Heart left ventricle (tissue), 16 donors: ENCODE measurements around the gene BTN3A1. TPM values are rescaled to one million over a fixed set of nuclear protein-coding genes. Genes with fewer than 3 reads are reported as not detected.

Experiments
- ATAC-seq, 4 donors: fragments of 200-7000 bp; cut with Tn5 transposase; one replicate each; pipeline ENCODE4 v1.9.1; 2020 to 2022; ENCODE audit warnings: moderate library complexity in 4 of 4, mild to moderate bottlenecking in 3 of 4, moderate number of reproducible peaks in 1 of 4
- DNase-seq, 5 donors: peaks; one replicate each; pipeline ENCODE4 v3.0.0-alpha.2; 2020
- H3K27ac ChIP-seq, 12 donors: fragments of 200-600 bp; sonication (generic) in 4 of 12; one replicate each; pipeline versions ENCODE4 v1.5.0 to v1.8.0; 2016 to 2022; ENCODE audit warnings: mild to moderate bottlenecking in 2 of 12
- H3K27me3 ChIP-seq, 9 donors: fragments of 200-600 bp; sonication (generic) in 2 of 9; one replicate each; pipeline versions ENCODE4 v1.5.1 to v1.8.0; 2016 to 2022; ENCODE audit warnings: mild to moderate bottlenecking in 3 of 9
- H3K36me3 ChIP-seq, 9 donors: fragments of 200-600 bp; sonication (generic) in 2 of 9; one replicate each; pipeline versions ENCODE4 v1.5.0 to v1.8.0; 2018 to 2022; ENCODE audit warnings: mild to moderate bottlenecking in 2 of 9
- H3K4me1 ChIP-seq, 12 donors: fragments of 200-600 bp; sonication (generic) in 4 of 12; one replicate each; pipeline versions ENCODE4 v1.5.0 to v1.8.0; 2016 to 2022; ENCODE audit warnings: mild to moderate bottlenecking in 3 of 12
- H3K4me3 ChIP-seq, 12 donors: fragments of 200-600 bp; sonication (generic) in 4 of 12; one replicate each; pipeline versions ENCODE4 v1.5.0 to v1.8.0; 2017 to 2022; ENCODE audit warnings: mild to moderate bottlenecking in 9 of 12, moderate library complexity in 4 of 12
- H3K9me3 ChIP-seq, 12 donors: fragments of 200-600 bp; sonication (generic) in 4 of 12; one replicate each; pipeline versions ENCODE4 v1.5.0 to v1.8.0; 2016 to 2022; ENCODE audit warnings: mild to moderate bottlenecking in 1 of 12
- POLR2A ChIP-seq, 2 donors: fragments of 450-650 bp; IDR thresholded peaks; one replicate each; pipeline ENCODE4 v1.6.1; 2017; ENCODE audit warnings: antibody characterized with exemption in 2 of 2, mild to moderate bottlenecking in 2 of 2, moderate library complexity in 2 of 2
- whole genome bisulfite sequencing, 4 donors: extraction: QIAGEN DNeasy Blood & Tissue Kit in 2 of 4; methylation state at CpG; one replicate each; pipeline versions ENCODE4 v1.1.5 to v1.1.7; 2013 to 2018; 5-methylcytosine and 5-hydroxymethylcytosine counted together
- intact Hi-C, 10 donors: fragments of 100-400 bp; cut with DNase I; formaldehyde crosslinking; loops; one replicate each; pipeline versions ENCODE4 v1.11.1 to v1.14.2; 2022
- polyA plus RNA-seq, 2 donors: library from polyadenylated mRNA; stranded (reverse); fragments of 200-250 nt; gene quantifications; one replicate each; pipeline ENCODE4 v1.2.3, GENCODE V29; 2013
- total RNA-seq, 9 donors: library from RNA; depleted of rRNA in 2 of 9; stranded (reverse); fragments of >200 nt in 2 of 9; fragmentation: NEBNext Ultra II Directional in 3 of 9; extraction: Animal tissue kit (Norgen Biotek cat#: 25700) in 3 of 9; gene quantifications; one replicate each; pipeline versions ENCODE4 v1.1.0 to v1.2.4, GENCODE V29; 2016 to 2023
- TF ChIP-seq, protein P1 (sequence below), 12 donors: fragments of 200-600 bp; sonication (generic) in 4 of 12; IDR thresholded peaks; one replicate each; pipeline versions ENCODE4 v1.5.0 to v1.8.0; 2018 to 2022; ENCODE audit warnings: antibody characterized with exemption in 12 of 12, mild to moderate bottlenecking in 5 of 12
- donor health status: ischemic (EF 13 %, LVEDD 7.1; RV severe dilation, severe dysfunction).
- donor health status: healthy with polysubstance abuse.
- donor health status: DM: no; HTN: yes; CAD: no.
- donor health status: DM: no; HTN: no; CAD: no.
- donor health status: ischemic (EF 25% LVEDD 6.9; RV normal size, moderate dysfunction).
- donor health status: ischemic (EF 25% LVEDD 5.7; RV mildly dilated, moderate dysfunction).
- donor health status: healthy.
- donor health status: DM: yes; HTN: yes; CAD: no.
- donor health status: ischemic (EF 35%, LVEDD 5.7; RV mildly dilated, moderate dysfunction).
- donor health status: nonischemic (EF 11% LVEDD 7.7; RV severe dilation, severe dysfunction).
- donor health status: DM: yes; HTN: yes; CAD: no.
- donor health status: PGD.
- donor health status: ischemic (EF 29% LVEDD 5.4; RV normal size, mild dysfunction).
- donor health status: nonischemic (EF 23%, LVEDD 6.1; RV moderate dilation, normal function).

Gene BTN3A1
- total and polyA plus RNA-seq, 11 donors, result 3.1 to 47.6 (median 5.8) TPM

DNA sequence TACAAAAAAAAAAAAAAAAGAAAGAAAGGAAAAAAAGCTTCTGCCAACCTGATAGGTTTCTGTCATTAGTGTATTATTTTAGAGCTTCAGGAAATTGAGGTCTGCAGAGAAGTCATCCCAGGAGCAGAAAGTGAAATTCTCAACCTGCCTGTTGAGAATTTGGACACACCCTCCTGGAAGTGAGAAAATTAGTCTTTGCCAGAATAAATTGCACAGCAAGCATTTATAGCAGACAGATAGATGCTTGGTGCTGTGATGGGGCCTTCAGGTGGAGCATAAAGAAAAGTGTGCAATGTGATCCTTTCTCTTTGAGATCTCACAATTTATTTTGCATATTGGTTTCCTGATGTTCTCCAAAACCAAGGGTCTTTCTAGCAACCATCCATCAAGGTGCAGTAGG lies 14.5 kb upstream of the BTN3A1 start:
- TF ChIP-seq, protein P1, sequence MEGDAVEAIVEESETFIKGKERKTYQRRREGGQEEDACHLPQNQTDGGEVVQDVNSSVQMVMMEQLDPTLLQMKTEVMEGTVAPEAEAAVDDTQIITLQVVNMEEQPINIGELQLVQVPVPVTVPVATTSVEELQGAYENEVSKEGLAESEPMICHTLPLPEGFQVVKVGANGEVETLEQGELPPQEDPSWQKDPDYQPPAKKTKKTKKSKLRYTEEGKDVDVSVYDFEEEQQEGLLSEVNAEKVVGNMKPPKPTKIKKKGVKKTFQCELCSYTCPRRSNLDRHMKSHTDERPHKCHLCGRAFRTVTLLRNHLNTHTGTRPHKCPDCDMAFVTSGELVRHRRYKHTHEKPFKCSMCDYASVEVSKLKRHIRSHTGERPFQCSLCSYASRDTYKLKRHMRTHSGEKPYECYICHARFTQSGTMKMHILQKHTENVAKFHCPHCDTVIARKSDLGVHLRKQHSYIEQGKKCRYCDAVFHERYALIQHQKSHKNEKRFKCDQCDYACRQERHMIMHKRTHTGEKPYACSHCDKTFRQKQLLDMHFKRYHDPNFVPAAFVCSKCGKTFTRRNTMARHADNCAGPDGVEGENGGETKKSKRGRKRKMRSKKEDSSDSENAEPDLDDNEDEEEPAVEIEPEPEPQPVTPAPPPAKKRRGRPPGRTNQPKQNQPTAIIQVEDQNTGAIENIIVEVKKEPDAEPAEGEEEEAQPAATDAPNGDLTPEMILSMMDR (IDR thresholded peaks at IDR 0.05), result no peak
- no peak for TF ChIP-seq POLR2A (IDR thresholded peaks at IDR 0.05)
- Histone ChIP-seq H3K9me3 (no peaks in the 10 kb centered on the region), H3K36me3 (peaks cover 0 to 44% (median 16%) of the 10 kb centered on the region in 9 donors), H3K4me1 (peaks cover 0 to 39% (median 6%) of the 10 kb centered on the region in 12 donors), H3K27me3 (no peaks in the 10 kb centered on the region), H3K4me3 (no peak overlapping the region), H3K27ac (no peak overlapping the region)
- intact Hi-C loops, result no loop called here
- no peak for DNase-seq
- no peak for ATAC-seq

DNA sequence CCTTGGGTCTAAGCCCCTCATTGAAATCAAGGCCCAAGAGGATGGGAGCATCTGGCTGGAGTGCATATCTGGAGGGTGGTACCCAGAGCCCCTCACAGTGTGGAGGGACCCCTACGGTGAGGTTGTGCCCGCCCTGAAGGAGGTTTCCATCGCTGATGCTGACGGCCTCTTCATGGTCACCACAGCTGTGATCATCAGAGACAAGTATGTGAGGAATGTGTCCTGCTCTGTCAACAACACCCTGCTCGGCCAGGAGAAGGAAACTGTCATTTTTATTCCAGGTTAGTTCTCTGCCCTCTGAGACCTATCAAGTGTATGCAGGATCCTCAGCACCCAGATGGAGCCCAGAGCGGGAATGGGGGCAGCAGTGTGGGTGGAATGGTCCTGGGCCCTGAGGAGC lies 14.1 kb upstream of the BTN3A1 start:
- 61 to 78% (median 69%) methylated on average over 6 of the region's 6 CpGs for WGBS, 4 donors
- Histone ChIP-seq H3K27ac (no peak overlapping the region), H3K4me1 (peaks cover 0 to 39% (median 6%) of the 10 kb centered on the region in 12 donors), H3K36me3 (peaks cover 0 to 44% (median 16%) of the 10 kb centered on the region in 9 donors), H3K9me3 (no peaks in the 10 kb centered on the region), H3K4me3 (no peak overlapping the region), H3K27me3 (no peaks in the 10 kb centered on the region)
- DNase-seq (no peak), ATAC-seq (no peak)
- TF ChIP-seq, protein P1 (IDR thresholded peaks at IDR 0.05), result no peak
- no peak for TF ChIP-seq POLR2A (IDR thresholded peaks at IDR 0.05)
- intact Hi-C loops, result no loop called here

DNA sequence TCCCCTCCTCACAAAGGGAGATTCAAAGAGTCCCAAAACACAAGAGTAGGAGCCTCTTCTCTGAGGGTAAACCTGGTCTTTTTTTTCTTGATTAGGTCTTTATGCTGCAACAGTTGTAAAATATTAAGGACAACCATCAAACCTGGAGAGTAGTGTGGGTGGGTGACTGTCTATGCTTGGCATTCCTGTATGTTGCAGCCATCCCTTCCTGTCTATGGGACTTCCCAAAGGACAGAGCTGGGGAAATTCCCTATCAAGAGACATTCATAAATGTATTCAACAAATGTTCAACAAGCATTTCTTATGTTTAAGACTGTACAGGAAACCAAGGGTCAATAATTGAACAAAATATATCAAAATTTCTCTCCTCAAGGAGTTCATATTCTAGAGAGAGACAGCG lies 13.6 kb upstream of the BTN3A1 start:
- Histone ChIP-seq H3K36me3 (peaks cover 0 to 44% (median 16%) of the 10 kb centered on the region in 9 donors), H3K27ac (no peak overlapping the region), H3K4me3 (no peak overlapping the region), H3K9me3 (no peaks in the 10 kb centered on the region), H3K27me3 (no peaks in the 10 kb centered on the region), H3K4me1 (peaks cover 0 to 43% (median 6%) of the 10 kb centered on the region in 12 donors)
- intact Hi-C loops, result no loop called here
- ATAC-seq, result no peak
- TF ChIP-seq, protein P1 (IDR thresholded peaks at IDR 0.05), result no peak
- no peak for TF ChIP-seq POLR2A (IDR thresholded peaks at IDR 0.05)
- WGBS, 4 donors, result 80 to 100% (median 99%) methylated on average over 1 of the region's 1 CpG
- DNase-seq, result no peak

DNA sequence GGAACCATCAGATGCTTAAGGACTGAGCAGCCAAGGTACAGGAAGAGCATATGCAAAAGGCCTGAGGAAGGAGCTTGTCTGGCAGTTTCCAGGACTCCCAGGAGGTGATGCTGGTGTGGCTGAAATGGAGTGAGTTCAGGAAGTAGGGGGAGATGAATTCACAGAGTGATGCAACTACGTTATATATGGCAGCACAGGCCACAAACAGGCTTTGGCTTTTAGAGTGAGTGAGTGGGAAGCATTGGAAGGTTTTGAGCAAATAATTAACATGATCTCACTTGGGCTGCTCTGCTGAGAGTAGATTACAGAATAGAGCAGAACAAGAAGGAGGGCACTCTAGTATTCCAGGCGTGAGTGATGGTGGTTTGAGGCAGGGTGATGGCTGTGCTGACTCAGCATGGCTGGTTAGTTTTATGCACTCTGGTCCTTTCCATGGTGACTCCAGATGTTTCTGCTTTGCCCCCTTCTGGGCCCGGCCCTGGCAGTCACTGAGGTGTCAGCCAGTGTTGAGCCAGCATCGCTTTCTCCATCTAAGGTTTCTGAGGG lies 12.7 kb upstream of the BTN3A1 start:
- Histone ChIP-seq H3K27ac (no peak overlapping the region), H3K4me1 (peaks cover 0 to 41% (median 0%) of the 10 kb centered on the region in 12 donors), H3K9me3 (no peaks in the 10 kb centered on the region), H3K4me3 (no peak overlapping the region), H3K27me3 (no peaks in the 10 kb centered on the region), H3K36me3 (peaks cover 0 to 44% (median 16%) of the 10 kb centered on the region in 9 donors)
- DNase-seq (no peak), ATAC-seq (no peak)
- intact Hi-C loops, result no loop called here
- 79 to 94% (median 91%) methylated on average over 2 to 4 of the region's 4 CpGs for WGBS, 4 donors
- TF ChIP-seq, protein P1 (IDR thresholded peaks at IDR 0.05), result no peak
- TF ChIP-seq POLR2A (IDR thresholded peaks at IDR 0.05), result no peak
